GM12801 (cell line): ENCODE results near the gene CCDC194.

Experiments used
- TF ChIP-seq, protein P1 (sequence below): IDR thresholded peaks from one replicate; pipeline ENCODE4 v1.5.1; 2011; ENCODE audit warnings: control low read depth; ENCODE audit not compliant: insufficient read length; ENCODE audit errors: extremely low read depth

CCDC194 gene

DNA sequence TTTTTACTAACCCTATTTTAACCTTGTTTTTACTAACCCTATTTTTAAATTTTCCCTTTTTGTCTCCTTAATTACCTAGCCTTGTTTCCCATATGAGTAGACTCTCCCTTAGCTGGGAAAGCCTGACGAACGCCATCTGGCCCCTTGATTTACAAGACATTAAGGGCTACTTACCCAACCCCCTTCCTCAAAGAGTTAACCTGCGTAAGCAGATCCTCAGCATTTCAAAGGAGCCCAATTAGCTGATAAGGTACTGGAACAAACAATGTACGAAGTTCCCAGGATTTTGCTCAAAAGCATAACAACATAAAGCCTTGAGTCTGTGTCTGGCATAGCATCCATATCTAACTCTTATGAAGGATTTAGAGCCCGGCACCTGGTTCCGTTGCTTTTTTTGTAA lies 21.1 kb upstream of the CCDC194 start:
- TF ChIP-seq, protein P1, sequence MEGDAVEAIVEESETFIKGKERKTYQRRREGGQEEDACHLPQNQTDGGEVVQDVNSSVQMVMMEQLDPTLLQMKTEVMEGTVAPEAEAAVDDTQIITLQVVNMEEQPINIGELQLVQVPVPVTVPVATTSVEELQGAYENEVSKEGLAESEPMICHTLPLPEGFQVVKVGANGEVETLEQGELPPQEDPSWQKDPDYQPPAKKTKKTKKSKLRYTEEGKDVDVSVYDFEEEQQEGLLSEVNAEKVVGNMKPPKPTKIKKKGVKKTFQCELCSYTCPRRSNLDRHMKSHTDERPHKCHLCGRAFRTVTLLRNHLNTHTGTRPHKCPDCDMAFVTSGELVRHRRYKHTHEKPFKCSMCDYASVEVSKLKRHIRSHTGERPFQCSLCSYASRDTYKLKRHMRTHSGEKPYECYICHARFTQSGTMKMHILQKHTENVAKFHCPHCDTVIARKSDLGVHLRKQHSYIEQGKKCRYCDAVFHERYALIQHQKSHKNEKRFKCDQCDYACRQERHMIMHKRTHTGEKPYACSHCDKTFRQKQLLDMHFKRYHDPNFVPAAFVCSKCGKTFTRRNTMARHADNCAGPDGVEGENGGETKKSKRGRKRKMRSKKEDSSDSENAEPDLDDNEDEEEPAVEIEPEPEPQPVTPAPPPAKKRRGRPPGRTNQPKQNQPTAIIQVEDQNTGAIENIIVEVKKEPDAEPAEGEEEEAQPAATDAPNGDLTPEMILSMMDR = no peak

DNA sequence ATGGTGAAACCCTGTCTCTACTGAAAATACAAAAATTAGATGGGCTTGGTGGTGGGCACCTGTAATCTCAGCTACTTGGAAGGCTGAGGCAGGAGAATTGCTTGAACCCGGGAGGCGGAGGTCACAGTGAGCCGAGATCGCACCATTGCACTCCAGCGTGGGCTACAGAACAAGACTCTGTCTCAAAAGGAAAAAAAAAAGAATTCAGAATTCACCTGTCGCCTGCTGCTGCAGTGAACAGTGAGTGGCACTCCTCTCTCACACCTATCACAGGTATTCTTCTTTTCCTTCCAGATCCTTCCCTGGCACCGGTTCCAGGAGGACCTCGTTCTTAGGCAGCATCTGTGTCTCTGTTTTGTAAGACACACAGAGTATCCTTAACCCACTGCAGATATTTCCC lies 20.1 kb upstream of the CCDC194 start:
- TF ChIP-seq, protein P1 = no peak

DNA sequence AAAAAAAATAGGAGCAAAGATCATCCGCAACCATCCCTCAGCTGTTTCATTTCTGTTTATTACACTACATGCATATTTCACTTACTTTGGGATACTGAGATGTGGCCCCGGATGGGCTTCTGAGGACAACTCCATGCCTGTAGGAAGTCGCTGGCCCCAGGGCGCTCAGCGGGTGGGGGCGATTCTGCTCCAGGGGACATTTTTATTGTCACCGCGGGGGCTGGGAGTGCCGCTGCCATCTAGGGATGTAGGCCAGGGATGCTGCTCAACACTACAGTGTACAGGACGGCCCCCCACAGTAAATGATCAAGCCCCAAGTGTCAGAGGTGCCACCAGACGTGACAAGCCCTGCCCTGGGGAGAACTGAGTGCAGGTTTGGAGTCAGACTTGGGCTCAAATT lies 17.8 kb upstream of the CCDC194 start:
- TF ChIP-seq, protein P1 = no peak

DNA sequence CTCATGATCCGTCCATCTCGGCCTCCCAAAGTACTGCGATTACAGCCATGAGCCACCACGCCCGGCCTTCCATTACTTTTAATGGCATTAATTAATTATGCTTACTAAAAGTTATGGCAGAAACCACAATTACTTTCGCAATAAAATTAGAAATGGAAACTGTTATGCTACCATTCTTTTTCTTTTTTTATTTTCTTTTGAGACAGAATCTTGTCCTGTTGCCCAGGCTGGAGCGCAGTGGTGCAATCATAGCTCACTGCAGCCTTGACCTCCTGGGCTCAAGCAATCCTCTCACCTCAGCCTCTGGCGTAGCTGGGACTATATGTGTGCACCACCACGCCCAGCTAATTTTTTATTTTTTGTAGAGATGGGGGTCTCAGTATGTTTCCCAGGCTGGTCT lies 16.0 kb upstream of the CCDC194 start:
- TF ChIP-seq, protein P1 = no peak

DNA sequence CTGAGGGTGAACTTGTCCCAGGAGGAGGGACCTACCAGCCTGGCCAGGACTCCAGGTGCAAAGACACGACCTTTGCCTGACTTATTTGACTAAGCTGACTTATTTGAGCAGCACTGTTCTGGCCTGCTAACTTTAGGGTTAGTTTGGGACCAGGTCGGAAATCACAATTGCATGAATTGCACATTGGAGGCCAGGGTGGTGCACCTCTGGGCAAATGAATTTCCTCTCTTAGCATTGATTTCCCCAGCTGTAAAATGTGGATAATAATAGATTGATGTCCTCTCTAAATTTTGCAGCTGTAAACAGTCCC lies 12.8 kb upstream of the CCDC194 start:
- TF ChIP-seq, protein P1 = no peak

DNA sequence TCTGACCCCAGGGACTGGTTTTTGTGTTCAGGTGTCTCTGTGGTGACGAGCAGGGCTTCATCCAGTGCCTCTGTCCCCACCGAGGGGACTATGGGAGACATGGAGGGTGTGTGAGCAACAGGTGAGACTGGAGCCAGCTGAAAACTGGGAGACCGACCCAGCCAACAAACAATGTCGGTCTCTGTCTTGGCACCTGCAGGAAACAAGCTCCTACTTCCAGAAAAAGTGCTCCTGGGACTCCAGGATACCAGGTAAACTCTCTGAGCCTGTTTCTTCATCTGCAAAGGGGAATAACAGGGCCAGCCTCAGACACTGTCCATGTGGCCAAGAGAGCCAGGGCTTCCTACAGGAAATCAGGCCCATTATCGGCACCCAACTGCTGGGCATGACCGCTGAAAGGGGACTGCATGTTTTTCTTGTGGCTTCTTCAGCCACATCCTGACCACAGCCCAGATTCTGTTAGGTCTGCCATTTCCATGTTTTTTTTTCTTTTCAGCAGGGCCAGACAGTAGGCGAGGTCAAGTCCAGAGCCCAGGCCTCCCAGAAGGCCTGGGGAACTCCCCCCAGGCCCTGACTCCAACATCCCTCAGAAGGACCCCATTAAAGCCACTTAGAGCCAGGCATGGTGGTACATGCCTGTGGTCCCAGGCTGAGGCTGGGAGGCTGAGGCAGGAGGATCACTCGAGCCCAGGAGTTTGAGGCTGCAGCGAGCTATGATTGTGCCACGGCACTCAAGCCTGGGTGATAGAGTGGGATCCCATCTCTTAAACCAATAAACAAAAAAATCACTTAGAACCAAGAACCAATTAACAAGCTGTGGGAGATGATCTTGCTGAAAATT lies 12.3 kb upstream of the CCDC194 start:
- TF ChIP-seq, protein P1 = no peak

DNA sequence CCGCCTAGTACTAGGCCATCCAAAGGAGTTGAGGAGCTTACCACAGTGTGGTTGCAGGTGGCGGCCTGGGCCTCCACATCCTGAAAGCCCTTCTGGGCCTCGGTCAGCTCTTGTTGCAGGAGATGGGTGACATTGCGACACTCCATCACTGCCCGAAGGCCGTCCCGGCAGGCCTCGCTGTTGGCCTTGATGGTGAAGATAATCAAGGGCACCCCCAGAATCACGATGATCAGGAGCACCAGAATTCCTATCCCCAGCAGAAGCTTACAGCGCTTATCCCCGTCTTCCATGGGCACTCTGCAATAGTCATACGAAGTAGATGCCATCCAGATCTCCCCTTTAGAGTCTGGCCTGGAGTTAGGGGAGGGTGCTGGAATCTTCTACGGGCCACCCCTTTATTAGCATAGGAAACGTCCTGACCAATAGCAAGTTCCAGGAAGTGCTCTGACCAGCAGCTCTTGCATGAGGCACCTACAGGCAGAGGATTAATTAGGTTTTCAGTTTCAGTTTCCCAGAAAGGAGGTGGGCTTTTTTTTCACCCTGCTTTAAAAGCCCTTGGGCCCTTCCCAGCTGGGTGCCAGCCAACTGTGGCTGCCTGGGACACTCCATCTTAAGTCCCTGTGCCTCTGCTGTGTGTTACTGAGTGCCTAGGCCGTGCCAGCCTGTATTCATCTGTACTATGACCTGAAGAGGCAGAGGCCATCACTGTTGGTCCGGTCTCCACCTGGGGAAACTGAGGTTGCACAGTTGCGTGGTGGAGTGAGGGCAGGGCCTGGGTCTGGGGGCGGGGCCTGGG lies 11.5 kb upstream of the CCDC194 start, which contains the start of gene BST2:
BST2 (minus strand) TSS at position 381 of the 796 bp plus-strand sequence; CDS start at position 326, 55 bp downstream.
- TF ChIP-seq, protein P1 = no peak
